Spleen (tissue), 11 donors: Measurements from ENCODE around the gene ENPP1. TPM values are rescaled to one million over a fixed set of nuclear protein-coding genes. Genes with fewer than 3 reads are reported as not detected.
A peak's percentile ranks its signal among the peaks of the same experiment; 100 is the strongest.

Experiments
- DNase-seq: peaks from one replicate; pipeline ENCODE4 v3.0.0-alpha.2; 2020
- H3K27ac ChIP-seq, 8 donors: fragments of 200-600 bp; sonication (generic) in 7 of 8; 1 replicate in 4 of 8; 2 replicates in 4 of 8; pipeline versions ENCODE4 v1.5.0 to v1.8.0; 2016 to 2021; ENCODE audit warnings: inconsistent platforms in 4 of 8, mild to moderate bottlenecking in 4 of 8, moderate library complexity in 1 of 8
- H3K27me3 ChIP-seq, 7 donors: fragments of 200-600 bp; sonication (generic) in 6 of 7; replicated peaks in 1 of 7; 1 replicate in 4 of 7; 2 replicates in 3 of 7; pipeline versions ENCODE4 v1.5.0 to v1.8.0; 2016 to 2021; ENCODE audit warnings: inconsistent platforms in 3 of 7, mild to moderate bottlenecking in 1 of 7
- H3K36me3 ChIP-seq, 6 donors: fragments of 200-600 bp; sonication (generic) in 5 of 6; 1 replicate in 4 of 6; 2 replicates in 2 of 6; pipeline versions ENCODE4 v1.5.0 to v1.8.0; 2016 to 2021; ENCODE audit warnings: inconsistent platforms in 2 of 6
- H3K4me1 ChIP-seq, 6 donors: fragments of 200-600 bp; sonication (generic) in 5 of 6; 1 replicate in 3 of 6; 2 replicates in 3 of 6; pipeline versions ENCODE4 v1.5.0 to v1.8.0; 2016 to 2021; ENCODE audit warnings: inconsistent platforms in 3 of 6
- H3K4me3 ChIP-seq, 8 donors: fragments of 200-600 bp; sonication (generic) in 7 of 8; 1 replicate in 4 of 8; 2 replicates in 4 of 8; pipeline versions ENCODE4 v1.5.0 to v1.8.0; 2016 to 2021; ENCODE audit warnings: inconsistent platforms in 4 of 8, mild to moderate bottlenecking in 4 of 8, moderate library complexity in 2 of 8
- H3K9me3 ChIP-seq, 8 donors: fragments of 200-600 bp; sonication (generic) in 7 of 8; 1 replicate in 4 of 8; 2 replicates in 4 of 8; pipeline versions ENCODE4 v1.5.0 to v1.8.0; 2016 to 2021; ENCODE audit warnings: inconsistent platforms in 4 of 8
- POLR2A ChIP-seq, 3 donors: fragments of 450-650 bp; IDR thresholded peaks; one replicate each; pipeline ENCODE4 v1.5.1; 2017; ENCODE audit warnings: antibody characterized with exemption in 3 of 3, mild to moderate bottlenecking in 1 of 3
- POLR2AphosphoS5 ChIP-seq, 3 donors: sonication (generic); formaldehyde crosslinking; IDR thresholded peaks; one replicate each; pipeline ENCODE4 v1.5.1; 2017; ENCODE audit warnings: antibody characterized with exemption in 3 of 3
- WGBS, 5 donors: extraction: QIAGEN DNeasy Blood & Tissue Kit in 3 of 5; methylation state at CpG; one replicate each; pipeline versions ENCODE4 v1.1.5 to v1.1.7; 2013 to 2018; 5-methylcytosine and 5-hydroxymethylcytosine counted together
- intact Hi-C: fragments of 100-400 bp; cut with DNase I; formaldehyde crosslinking; loops from one replicate; pipeline ENCODE4 v1.15.0; 2023; ENCODE audit warnings: low total_unique reads
- polyA plus RNA-seq, 3 donors: library from polyadenylated mRNA; stranded (reverse); fragments of 200-250 nt; gene quantifications; one replicate each; pipeline ENCODE4 v1.2.1, GENCODE V29; 2013
- total RNA-seq, 7 donors: library from RNA; depleted of rRNA in 3 of 7; stranded (reverse); fragments of >200 nt in 3 of 7; fragmentation: NEBNext Ultra II Directional in 4 of 7; extraction: Animal tissue kit (Norgen Biotek cat#: 25700) in 4 of 7; gene quantifications; one replicate each; pipeline versions ENCODE4 v1.1.0 to v1.2.1, GENCODE V29; 2016 to 2021
- TF ChIP-seq, protein P1 (sequence below), 11 experiments: fragments of 200-600 bp in 7 of 11; fragments of 450-650 bp in 4 of 11; sonication (generic) in 4 of 11; IDR thresholded peaks in 8 of 11; conservative IDR thresholded peaks in 3 of 11; 1 replicate in 7 of 11; 2 replicates in 4 of 11; pipeline versions ENCODE4 v1.4.0 to v1.8.0; 2016 to 2021; ENCODE audit warnings: antibody characterized with exemption in 11 of 11, inconsistent platforms in 4 of 11, mild to moderate bottlenecking in 1 of 11
- donor health status: healthy with polysubstance abuse.
- donor health status: DM: no; HTN: no; CAD: no; lungs with moderate emphysema.
- donor health status: DM: no; HTN: no; CAD: no.
- donor health status: Bipolar disorder and iron deficiency.
- donor health status: healthy.
- donor health status: DM: no; HTN: no; CAD: no.
- donor health status: DM: yes; HTN: yes; CAD: no.

ENPP1 gene
- total and polyA plus RNA-seq, 10 donors: 0.46 to 10.6 (median 2.9) TPM

DNA sequence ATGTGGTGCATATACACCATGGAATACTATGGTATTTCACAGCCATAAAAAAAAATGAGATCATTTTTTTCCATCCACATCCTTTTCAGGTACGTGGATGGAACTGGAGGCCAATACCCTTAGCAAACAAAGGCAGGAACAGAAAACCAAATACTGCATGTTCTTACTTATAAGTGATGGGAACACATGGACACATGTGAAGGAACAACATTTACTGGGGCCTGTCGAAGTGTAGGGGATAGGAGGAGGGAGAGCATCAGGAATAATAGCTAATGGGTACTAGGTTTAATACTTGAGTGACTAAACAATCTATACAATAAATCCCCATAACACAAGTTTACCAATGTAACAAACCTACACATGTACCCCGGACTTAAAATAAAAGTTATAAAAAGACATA, 112.8 kb downstream of the ENPP1 start:
- WGBS, 5 donors: 76 to 85% (median 84%) methylated on average over 3 of the region's 3 CpGs
- intact Hi-C loops: loop anchor here (5.0 to 10.0 kb wide), 2 partner anchors 244 to 297 kb away; no protein-coding TSS in a partner anchor
- Histone ChIP-seq H3K4me3 (no peak overlapping the region), H3K36me3 (no peaks in the 10 kb centered on the region), H3K27ac (no peak overlapping the region), H3K27me3 (peaks cover 0 to 24% (median 2%) of the 10 kb centered on the region in 7 donors), H3K4me1 (peaks cover 0 to 13% (median 3%) of the 10 kb centered on the region in 6 donors), H3K9me3 (peaks cover 3 to 31% (median 25%) of the 10 kb centered on the region in 8 donors)
- no peak for TF ChIP-seq POLR2A (IDR thresholded peaks at IDR 0.05)
- no peak for TF ChIP-seq POLR2AphosphoS5 (IDR thresholded peaks at IDR 0.05)
- TF ChIP-seq, protein P1, sequence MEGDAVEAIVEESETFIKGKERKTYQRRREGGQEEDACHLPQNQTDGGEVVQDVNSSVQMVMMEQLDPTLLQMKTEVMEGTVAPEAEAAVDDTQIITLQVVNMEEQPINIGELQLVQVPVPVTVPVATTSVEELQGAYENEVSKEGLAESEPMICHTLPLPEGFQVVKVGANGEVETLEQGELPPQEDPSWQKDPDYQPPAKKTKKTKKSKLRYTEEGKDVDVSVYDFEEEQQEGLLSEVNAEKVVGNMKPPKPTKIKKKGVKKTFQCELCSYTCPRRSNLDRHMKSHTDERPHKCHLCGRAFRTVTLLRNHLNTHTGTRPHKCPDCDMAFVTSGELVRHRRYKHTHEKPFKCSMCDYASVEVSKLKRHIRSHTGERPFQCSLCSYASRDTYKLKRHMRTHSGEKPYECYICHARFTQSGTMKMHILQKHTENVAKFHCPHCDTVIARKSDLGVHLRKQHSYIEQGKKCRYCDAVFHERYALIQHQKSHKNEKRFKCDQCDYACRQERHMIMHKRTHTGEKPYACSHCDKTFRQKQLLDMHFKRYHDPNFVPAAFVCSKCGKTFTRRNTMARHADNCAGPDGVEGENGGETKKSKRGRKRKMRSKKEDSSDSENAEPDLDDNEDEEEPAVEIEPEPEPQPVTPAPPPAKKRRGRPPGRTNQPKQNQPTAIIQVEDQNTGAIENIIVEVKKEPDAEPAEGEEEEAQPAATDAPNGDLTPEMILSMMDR (IDR thresholded peaks at IDR 0.05 in 8 of 11, conservative IDR thresholded peaks at IDR 0.05 in 3 of 11): no peak
- no peak for DNase-seq

DNA sequence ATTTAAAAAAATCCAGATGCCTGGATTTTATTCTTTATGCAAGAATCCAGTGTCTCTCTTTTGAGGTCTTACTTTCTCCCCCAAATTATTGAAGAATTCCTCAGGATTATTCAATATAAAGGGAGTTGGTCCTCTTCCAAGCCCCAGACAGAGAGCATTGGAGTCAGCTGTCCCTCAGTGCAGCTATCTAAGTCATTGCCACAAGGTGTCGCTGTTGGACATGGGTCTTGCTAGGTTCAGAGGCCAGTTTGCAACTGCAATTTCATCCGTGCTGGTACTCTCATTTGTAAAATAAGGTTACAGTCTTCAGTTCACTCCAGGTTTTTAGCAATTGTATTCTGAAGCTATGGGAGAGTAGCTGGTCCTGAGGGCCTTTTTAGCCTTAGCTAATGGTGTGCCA, 115.5 kb downstream of the ENPP1 start:
- DNase-seq: no peak
- 11 to 38% (median 25%) methylated on average over 2 of the region's 2 CpGs for WGBS, 5 donors
- H3K4me1 ChIP-seq: no peaks in the 10 kb centered on the region
- no peak overlapping the region for H3K27ac ChIP-seq
- no peaks in the 10 kb centered on the region for H3K36me3 ChIP-seq
- intact Hi-C loops: loop anchor here (5.0 to 10.0 kb wide), 2 partner anchors 241 to 294 kb away; no protein-coding TSS in a partner anchor
- H3K4me3 ChIP-seq: no peak overlapping the region
- TF ChIP-seq POLR2AphosphoS5 (IDR thresholded peaks at IDR 0.05) (no peak), POLR2A (IDR thresholded peaks at IDR 0.05) (no peak)
- TF ChIP-seq, protein P1 (IDR thresholded peaks at IDR 0.05 in 8 of 11, conservative IDR thresholded peaks at IDR 0.05 in 3 of 11): peak in 9 of 11 experiments; percentile 20 to 67 (median 51)
- H3K27me3 ChIP-seq: peaks cover 0 to 12% (median 0%) of the 10 kb centered on the region in 7 donors
- H3K9me3 ChIP-seq: peaks cover 3 to 31% (median 25%) of the 10 kb centered on the region in 8 donors

DNA sequence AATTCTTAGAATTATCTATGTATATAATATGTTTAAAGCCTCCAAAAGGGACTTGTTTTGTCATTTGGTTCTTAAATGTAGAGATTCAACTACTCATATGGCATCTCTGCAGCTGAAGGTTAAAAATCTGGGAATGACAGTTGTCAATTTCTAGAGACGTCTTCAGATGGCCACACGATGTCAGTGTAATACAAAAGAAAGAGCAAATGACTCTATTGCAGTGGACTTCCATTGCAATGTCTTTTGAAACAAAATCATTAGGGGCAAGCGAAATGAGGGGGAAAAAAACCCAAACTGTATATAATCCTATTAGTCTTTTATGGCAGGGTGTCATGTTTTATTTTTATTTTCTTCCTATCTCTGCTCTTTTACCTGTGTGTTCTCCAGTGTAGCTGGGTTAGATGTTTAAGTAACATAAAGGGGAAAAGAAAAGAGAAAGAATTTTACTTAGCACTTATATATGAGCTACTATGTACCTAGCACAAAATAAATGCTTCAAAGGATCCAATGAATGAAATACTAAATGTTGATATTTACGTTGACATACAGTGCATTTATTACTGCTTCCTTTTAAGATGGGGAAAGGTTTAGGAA, 117.2 kb downstream of the ENPP1 start:
- intact Hi-C loops: loop anchor here (5.0 to 10.0 kb wide), 2 partner anchors 240 to 292 kb away; no protein-coding TSS in a partner anchor
- Histone ChIP-seq H3K36me3 (no peaks in the 10 kb centered on the region), H3K27me3 (no peaks in the 10 kb centered on the region), H3K27ac (no peak overlapping the region), H3K4me3 (no peak overlapping the region), H3K4me1 (no peaks in the 10 kb centered on the region), H3K9me3 (peaks cover 3 to 31% (median 25%) of the 10 kb centered on the region in 8 donors)
- TF ChIP-seq POLR2A (IDR thresholded peaks at IDR 0.05) (no peak), POLR2AphosphoS5 (IDR thresholded peaks at IDR 0.05) (no peak)
- TF ChIP-seq, protein P1 (IDR thresholded peaks at IDR 0.05 in 8 of 11, conservative IDR thresholded peaks at IDR 0.05 in 3 of 11): peak in 7 of 11 experiments; percentile 15 to 47 (median 32)
- no peak for DNase-seq
- WGBS, 5 donors: 26 to 31% (median 28%) methylated on average over 4 of the region's 4 CpGs

DNA sequence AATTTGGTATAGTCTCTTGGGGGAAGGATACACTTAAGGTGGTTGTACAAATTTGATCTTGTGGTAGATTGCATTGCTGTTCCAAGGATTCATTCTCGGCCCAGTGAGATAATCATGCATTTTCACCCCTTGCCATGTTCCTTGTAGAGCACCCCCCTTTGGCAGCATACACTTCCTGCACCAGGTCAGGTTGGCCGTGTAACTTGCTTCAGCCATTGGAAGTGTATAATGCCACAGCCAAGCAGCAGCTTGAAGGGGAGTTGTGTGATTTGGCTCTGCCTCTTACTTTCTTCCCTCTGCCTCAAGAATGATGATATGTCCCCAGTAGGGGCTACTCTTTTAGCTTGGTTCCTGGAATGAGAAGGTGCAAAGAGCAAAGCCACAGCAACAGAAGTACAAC, 121.4 kb downstream of the ENPP1 start:
- Histone ChIP-seq H3K27me3 (no peaks in the 10 kb centered on the region), H3K4me3 (no peak overlapping the region), H3K4me1 (no peaks in the 10 kb centered on the region), H3K36me3 (no peaks in the 10 kb centered on the region), H3K9me3 (peaks cover 0 to 1% (median 0%) of the 10 kb centered on the region in 8 donors), H3K27ac (no peak overlapping the region)
- DNase-seq: no peak
- intact Hi-C loops: loop anchor here (10.0 kb wide), 1 partner anchor 236 kb away; no protein-coding TSS in a partner anchor
- TF ChIP-seq, protein P1 (IDR thresholded peaks at IDR 0.05 in 8 of 11, conservative IDR thresholded peaks at IDR 0.05 in 3 of 11): no peak
- TF ChIP-seq POLR2A (IDR thresholded peaks at IDR 0.05) (no peak), POLR2AphosphoS5 (IDR thresholded peaks at IDR 0.05) (no peak)
- WGBS, 5 donors: 53 to 70% (median 55%) methylated on average over 2 of the region's 2 CpGs
